ENCODE data around the gene HACD3.

DNA sequence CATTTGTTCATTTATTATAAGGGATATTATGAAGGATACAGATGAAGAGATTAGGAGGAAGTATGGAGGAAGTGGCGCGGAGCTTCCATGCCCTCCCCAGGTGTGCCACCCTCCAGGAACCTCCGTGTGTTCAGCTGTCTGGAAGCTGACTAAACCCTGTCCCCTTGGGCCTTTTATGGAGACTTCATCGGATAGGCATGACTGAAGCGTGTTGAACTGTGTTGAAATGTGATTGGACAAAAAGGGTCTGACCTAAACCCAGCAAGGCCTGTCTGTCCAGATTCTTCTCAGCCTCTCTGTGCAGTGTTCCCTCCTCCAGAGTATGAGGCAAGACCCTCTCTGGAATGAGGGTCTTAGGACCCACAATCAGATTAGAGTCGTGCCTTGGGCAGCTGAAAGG, 31.7 kb downstream of the HACD3 start:
- TF ChIP-seq GATA3 (IDR thresholded peaks at IDR 0.05; ENCODE audit: low read depth, low read length), result no peak
- TF ChIP-seq GATA2 (IDR thresholded peaks at IDR 0.05; ENCODE audit: low read depth, low read length), result no peak

All from SH-SY5Y (cell line).